Measurements from ENCODE around the gene GPBAR1.

DNA sequence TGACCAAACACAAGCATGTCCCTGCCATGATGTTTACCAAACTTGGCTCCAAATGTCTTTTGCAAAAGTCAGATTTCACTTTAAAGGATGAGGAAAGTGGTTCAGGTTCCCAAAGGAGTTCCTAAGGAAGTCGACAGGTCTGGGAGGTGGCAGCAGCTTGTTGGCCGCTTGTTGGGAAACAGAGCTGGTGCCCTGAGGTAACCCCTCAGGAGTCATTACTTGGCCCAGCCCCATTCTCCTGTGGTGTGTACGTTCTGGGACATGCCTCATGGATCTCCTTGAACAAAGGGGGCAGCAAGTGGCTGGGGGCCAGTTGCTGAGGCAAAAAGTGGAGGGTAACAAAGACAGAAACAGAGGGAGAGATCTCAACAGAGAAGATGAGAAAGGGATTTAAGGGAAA lies 20.6 kb downstream of the GPBAR1 start:
- TF ChIP-seq, protein P1, sequence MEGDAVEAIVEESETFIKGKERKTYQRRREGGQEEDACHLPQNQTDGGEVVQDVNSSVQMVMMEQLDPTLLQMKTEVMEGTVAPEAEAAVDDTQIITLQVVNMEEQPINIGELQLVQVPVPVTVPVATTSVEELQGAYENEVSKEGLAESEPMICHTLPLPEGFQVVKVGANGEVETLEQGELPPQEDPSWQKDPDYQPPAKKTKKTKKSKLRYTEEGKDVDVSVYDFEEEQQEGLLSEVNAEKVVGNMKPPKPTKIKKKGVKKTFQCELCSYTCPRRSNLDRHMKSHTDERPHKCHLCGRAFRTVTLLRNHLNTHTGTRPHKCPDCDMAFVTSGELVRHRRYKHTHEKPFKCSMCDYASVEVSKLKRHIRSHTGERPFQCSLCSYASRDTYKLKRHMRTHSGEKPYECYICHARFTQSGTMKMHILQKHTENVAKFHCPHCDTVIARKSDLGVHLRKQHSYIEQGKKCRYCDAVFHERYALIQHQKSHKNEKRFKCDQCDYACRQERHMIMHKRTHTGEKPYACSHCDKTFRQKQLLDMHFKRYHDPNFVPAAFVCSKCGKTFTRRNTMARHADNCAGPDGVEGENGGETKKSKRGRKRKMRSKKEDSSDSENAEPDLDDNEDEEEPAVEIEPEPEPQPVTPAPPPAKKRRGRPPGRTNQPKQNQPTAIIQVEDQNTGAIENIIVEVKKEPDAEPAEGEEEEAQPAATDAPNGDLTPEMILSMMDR (IDR thresholded peaks at IDR 0.05): no peak
- TF ChIP-seq SMC3 (IDR thresholded peaks at IDR 0.05; ENCODE audit: low read depth, low read length): no peak
- no peak for TF ChIP-seq YY1 (IDR thresholded peaks at IDR 0.05; ENCODE audit: low read depth)
- TF ChIP-seq, protein P2, sequence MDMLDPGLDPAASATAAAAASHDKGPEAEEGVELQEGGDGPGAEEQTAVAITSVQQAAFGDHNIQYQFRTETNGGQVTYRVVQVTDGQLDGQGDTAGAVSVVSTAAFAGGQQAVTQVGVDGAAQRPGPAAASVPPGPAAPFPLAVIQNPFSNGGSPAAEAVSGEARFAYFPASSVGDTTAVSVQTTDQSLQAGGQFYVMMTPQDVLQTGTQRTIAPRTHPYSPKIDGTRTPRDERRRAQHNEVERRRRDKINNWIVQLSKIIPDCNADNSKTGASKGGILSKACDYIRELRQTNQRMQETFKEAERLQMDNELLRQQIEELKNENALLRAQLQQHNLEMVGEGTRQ (IDR thresholded peaks at IDR 0.05; ENCODE audit: borderline replicate concordance, low read depth, low read length): no peak
- TF ChIP-seq, protein P3, sequence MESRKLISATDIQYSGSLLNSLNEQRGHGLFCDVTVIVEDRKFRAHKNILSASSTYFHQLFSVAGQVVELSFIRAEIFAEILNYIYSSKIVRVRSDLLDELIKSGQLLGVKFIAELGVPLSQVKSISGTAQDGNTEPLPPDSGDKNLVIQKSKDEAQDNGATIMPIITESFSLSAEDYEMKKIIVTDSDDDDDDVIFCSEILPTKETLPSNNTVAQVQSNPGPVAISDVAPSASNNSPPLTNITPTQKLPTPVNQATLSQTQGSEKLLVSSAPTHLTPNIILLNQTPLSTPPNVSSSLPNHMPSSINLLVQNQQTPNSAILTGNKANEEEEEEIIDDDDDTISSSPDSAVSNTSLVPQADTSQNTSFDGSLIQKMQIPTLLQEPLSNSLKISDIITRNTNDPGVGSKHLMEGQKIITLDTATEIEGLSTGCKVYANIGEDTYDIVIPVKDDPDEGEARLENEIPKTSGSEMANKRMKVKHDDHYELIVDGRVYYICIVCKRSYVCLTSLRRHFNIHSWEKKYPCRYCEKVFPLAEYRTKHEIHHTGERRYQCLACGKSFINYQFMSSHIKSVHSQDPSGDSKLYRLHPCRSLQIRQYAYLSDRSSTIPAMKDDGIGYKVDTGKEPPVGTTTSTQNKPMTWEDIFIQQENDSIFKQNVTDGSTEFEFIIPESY (IDR thresholded peaks at IDR 0.05; ENCODE audit: borderline replicate concordance, low read depth): no peak

Data from SK-N-SH (cell line).